Measurements from ENCODE around the gene STMND1.

Gene STMND1

GRCh38 chr6:17178754-17179529 lies 77.1 kb downstream of the STMND1 start:
- H3K27ac ChIP-seq (ENCODE audit: low read depth, low read length), result no peak overlapping the region
- no peak overlapping the region for H3K9ac ChIP-seq (ENCODE audit: low read length)
- H3K27me3 ChIP-seq (ENCODE audit: low read length), result no peaks in the 10 kb centered on the region
- no peaks in the 10 kb centered on the region for H4K20me1 ChIP-seq (ENCODE audit: low read depth, low read length)
- TF ChIP-seq CTCF (IDR thresholded peaks at IDR 0.05; ENCODE audit: insufficient read depth, low read length, poor library complexity, severe bottlenecking) (no peak), EZH2phosphoT487 (conservative IDR thresholded peaks at IDR 0.05; ENCODE audit: low read length) (no peak)
- H3K4me2 ChIP-seq (ENCODE audit: low read depth, low read length, poor library complexity, severe bottlenecking), result no peak overlapping the region
- H3K79me2 ChIP-seq (ENCODE audit: insufficient read depth, low read length), result no peaks in the 10 kb centered on the region
- no peaks in the 10 kb centered on the region for H3K9me3 ChIP-seq (ENCODE audit: insufficient read depth, low read length)
- H3F3A ChIP-seq (ENCODE audit: insufficient read depth), result no peaks in the 10 kb centered on the region
- H2AFZ ChIP-seq (ENCODE audit: low read depth, low read length, severe bottlenecking), result no peak overlapping the region
- no peaks in the 10 kb centered on the region for H3K36me3 ChIP-seq (ENCODE audit: low read length)
- no peaks in the 10 kb centered on the region; the same call in 1 of the 2 replicates for H3K9me2 ChIP-seq (replicated peaks; ENCODE audit: insufficient read depth, low read length)
- no peak overlapping the region for H3K4me3 ChIP-seq (ENCODE audit: insufficient read depth, low read length, poor library complexity, severe bottlenecking)

GRCh38 chr6:17179530-17180073 lies 77.8 kb downstream of the STMND1 start:
- H3K9me2 ChIP-seq (replicated peaks; ENCODE audit: insufficient read depth, low read length), result no peaks in the 10 kb centered on the region; the same call in 1 of the 2 replicates
- H3K79me2 ChIP-seq (ENCODE audit: insufficient read depth, low read length), result no peaks in the 10 kb centered on the region
- H3K4me3 ChIP-seq (ENCODE audit: insufficient read depth, low read length, poor library complexity, severe bottlenecking), result no peak overlapping the region
- no peak for TF ChIP-seq CTCF (IDR thresholded peaks at IDR 0.05; ENCODE audit: insufficient read depth, low read length, poor library complexity, severe bottlenecking)
- no peak for TF ChIP-seq EZH2phosphoT487 (conservative IDR thresholded peaks at IDR 0.05; ENCODE audit: low read length)
- H3F3A ChIP-seq (ENCODE audit: insufficient read depth), result no peaks in the 10 kb centered on the region
- no peaks in the 10 kb centered on the region for H3K27me3 ChIP-seq (ENCODE audit: low read length)
- H2AFZ ChIP-seq (ENCODE audit: low read depth, low read length, severe bottlenecking), result no peak overlapping the region
- no peak overlapping the region for H3K9ac ChIP-seq (ENCODE audit: low read length)
- H3K9me3 ChIP-seq (ENCODE audit: insufficient read depth, low read length), result no peaks in the 10 kb centered on the region
- no peaks in the 10 kb centered on the region for H4K20me1 ChIP-seq (ENCODE audit: low read depth, low read length)
- H3K27ac ChIP-seq (ENCODE audit: low read depth, low read length), result no peak overlapping the region
- H3K36me3 ChIP-seq (ENCODE audit: low read length), result no peaks in the 10 kb centered on the region
- no peak overlapping the region for H3K4me2 ChIP-seq (ENCODE audit: low read depth, low read length, poor library complexity, severe bottlenecking)
